ENCODE data around the gene INPP5F. TPM values are rescaled to one million over a fixed set of nuclear protein-coding genes. Genes with fewer than 3 reads are reported as not detected.
"Not testable (repeated sequence)": the region's sequence is repeated elsewhere in the genome, so short reads cannot be mapped to it uniquely, and the experiment has no call there.

INPP5F gene
- total RNA-seq, 1 donor from 2014 or later, result 15.3 TPM

DNA sequence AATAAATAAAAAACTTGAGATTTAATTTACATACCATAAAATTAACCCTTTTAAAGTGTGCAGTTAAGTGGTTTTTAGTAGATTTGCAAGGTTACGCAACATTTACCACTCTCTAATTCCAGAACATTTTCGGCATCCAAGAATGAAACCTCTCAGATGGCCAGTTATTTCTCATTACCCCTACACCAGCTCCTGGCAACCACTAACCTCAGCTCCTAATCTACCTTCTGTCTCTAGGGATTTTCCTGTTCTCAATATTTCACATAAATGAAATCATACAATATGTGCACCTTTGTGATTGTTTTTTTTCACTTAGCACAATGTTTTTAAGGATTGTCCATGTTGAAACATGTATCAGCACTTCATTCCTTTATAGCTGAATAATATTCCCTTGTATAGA lies 45.1 kb downstream of the INPP5F start:
- Histone ChIP-seq H3K4me3 (ENCODE audit: low read depth, low read length) (no peak overlapping the region), H3K27me3 (ENCODE audit: control insufficient read depth, insufficient read depth, low read length) (no peaks in the 10 kb centered on the region), H3K36me3 (ENCODE audit: control insufficient read depth, insufficient read depth, low read length) (no peaks in the 10 kb centered on the region)
- TF ChIP-seq CTCF (IDR thresholded peaks at IDR 0.05; ENCODE audit: insufficient read depth, low read length, poor library complexity, severe bottlenecking), result no peak
- DNase-seq (ENCODE audit: low read depth), result no peak

DNA sequence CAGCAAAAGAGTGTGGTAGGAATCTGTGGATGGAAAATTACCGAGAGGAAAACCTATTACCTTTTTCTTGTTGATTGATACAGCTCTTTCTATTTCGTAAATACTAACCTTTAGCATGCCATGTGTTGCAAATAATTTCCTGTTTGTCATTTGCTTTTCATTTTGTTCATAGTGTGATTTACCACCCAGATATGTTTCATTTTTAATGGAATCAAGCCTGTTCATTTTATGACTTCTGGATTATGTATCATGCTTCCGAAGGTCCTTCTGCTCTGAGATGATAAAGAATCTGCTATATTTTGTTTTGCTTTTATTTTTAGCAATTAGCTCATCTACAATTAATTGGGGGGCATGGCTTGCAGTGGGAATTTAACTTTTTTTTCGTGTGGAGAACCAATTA lies 46.5 kb downstream of the INPP5F start:
- no peak for DNase-seq (ENCODE audit: low read depth)
- Histone ChIP-seq H3K4me3 (ENCODE audit: low read depth, low read length) (no peak overlapping the region), H3K36me3 (ENCODE audit: control insufficient read depth, insufficient read depth, low read length) (no peaks in the 10 kb centered on the region), H3K27me3 (ENCODE audit: control insufficient read depth, insufficient read depth, low read length) (no peaks in the 10 kb centered on the region)
- no peak for TF ChIP-seq CTCF (IDR thresholded peaks at IDR 0.05; ENCODE audit: insufficient read depth, low read length, poor library complexity, severe bottlenecking)

DNA sequence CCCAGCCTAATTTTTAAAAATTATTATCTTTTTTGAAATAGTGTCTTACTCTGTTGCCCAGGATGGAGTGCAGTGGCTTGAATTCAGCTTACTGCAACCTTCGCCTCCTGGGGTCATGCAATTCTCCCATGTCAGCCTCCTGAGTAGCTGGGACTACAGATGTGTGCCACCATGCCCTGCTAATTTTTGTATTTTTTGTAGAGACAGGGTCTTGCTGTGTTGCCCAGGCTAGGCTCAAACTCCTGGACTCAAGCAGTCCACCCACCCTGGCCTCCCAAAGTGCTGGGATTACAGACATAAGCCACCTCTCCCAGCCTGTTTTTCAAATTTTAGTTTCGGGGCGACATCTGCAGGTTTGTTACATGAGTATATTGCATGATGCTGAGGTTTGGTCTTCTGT lies 47.2 kb downstream of the INPP5F start:
- not testable (repeated sequence) for DNase-seq (ENCODE audit: low read depth); H3K27me3 ChIP-seq (ENCODE audit: control insufficient read depth, insufficient read depth, low read length); H3K36me3 ChIP-seq (ENCODE audit: control insufficient read depth, insufficient read depth, low read length); H3K4me3 ChIP-seq (ENCODE audit: low read depth, low read length)

DNA sequence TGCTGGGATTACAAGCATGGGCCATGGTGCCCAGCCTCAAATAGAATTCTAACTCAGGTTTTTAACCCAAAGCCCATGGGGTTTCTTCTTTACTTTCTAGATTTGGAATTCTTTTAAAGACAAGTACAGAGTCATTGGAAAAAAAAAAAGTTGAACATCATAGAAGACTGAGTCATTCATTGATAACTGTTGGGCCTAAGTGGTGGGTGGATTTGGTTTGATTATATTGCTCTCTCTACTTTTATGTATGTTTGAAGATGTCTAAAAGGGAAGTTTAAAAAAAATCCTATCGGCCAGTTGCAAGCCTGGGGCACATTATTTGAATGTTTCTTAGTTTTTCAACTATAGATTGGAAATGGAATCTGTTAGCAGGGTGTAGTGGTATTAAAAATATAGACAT lies 49.7 kb downstream of the INPP5F start:
- no peak for TF ChIP-seq CTCF (IDR thresholded peaks at IDR 0.05; ENCODE audit: insufficient read depth, low read length, poor library complexity, severe bottlenecking)
- Histone ChIP-seq H3K4me3 (ENCODE audit: low read depth, low read length) (no peak overlapping the region), H3K36me3 (ENCODE audit: control insufficient read depth, insufficient read depth, low read length) (no peaks in the 10 kb centered on the region), H3K27me3 (ENCODE audit: control insufficient read depth, insufficient read depth, low read length) (no peaks in the 10 kb centered on the region)
- no peak for DNase-seq (ENCODE audit: low read depth)

- TF ChIP-seq CTCF (IDR thresholded peaks at IDR 0.05; ENCODE audit: insufficient read depth, low read length, poor library complexity, severe bottlenecking), result no peak
- Histone ChIP-seq H3K4me3 (ENCODE audit: low read depth, low read length) (no peak overlapping the region), H3K27me3 (ENCODE audit: control insufficient read depth, insufficient read depth, low read length) (no peaks in the 10 kb centered on the region), H3K36me3 (ENCODE audit: control insufficient read depth, insufficient read depth, low read length) (no peaks in the 10 kb centered on the region)
- no peak for DNase-seq (ENCODE audit: low read depth)
These were observed 50.7 kb downstream of the INPP5F start for GRCh38 chr10:119776536-119776935.

- TF ChIP-seq CTCF (IDR thresholded peaks at IDR 0.05; ENCODE audit: insufficient read depth, low read length, poor library complexity, severe bottlenecking), result no peak
- no peak for DNase-seq (ENCODE audit: low read depth)
These were observed 51.8 kb downstream of the INPP5F start for GRCh38 chr10:119777686-119778085.

More at GRCh38 chr10:119777686-119778085, 51.8 kb downstream of the INPP5F start:
- no peak overlapping the region for H3K4me3 ChIP-seq (ENCODE audit: low read depth, low read length)
- H3K27me3 ChIP-seq (ENCODE audit: control insufficient read depth, insufficient read depth, low read length), result no peaks in the 10 kb centered on the region
- H3K36me3 ChIP-seq (ENCODE audit: control insufficient read depth, insufficient read depth, low read length), result no peaks in the 10 kb centered on the region
